Endothelial cell of hepatic sinusoid (primary cell): ENCODE data around the gene ERBIN.
"Not testable (repeated sequence)": the region's sequence is repeated elsewhere in the genome, so short reads cannot be mapped to it uniquely, and the experiment has no call there.

Experiments used
- in situ Hi-C: cut with HindIII; loops from 2 replicates; pipeline ENCODE4 v1.10.0; 2017; ENCODE audit warnings: low sequenced_read_pairs

ERBIN gene

GRCh38 chr5:65961633-65962032, 35.3 kb downstream of the ERBIN start:
- in situ Hi-C loops: no loop called here

GRCh38 chr5:65967288-65968066, 41.1 kb downstream of the ERBIN start:
- in situ Hi-C loops: no loop called here

- in situ Hi-C loops: no loop called here
Measured at GRCh38 chr5:65969539-65970393, 43.4 kb downstream of the ERBIN start.

DNA sequence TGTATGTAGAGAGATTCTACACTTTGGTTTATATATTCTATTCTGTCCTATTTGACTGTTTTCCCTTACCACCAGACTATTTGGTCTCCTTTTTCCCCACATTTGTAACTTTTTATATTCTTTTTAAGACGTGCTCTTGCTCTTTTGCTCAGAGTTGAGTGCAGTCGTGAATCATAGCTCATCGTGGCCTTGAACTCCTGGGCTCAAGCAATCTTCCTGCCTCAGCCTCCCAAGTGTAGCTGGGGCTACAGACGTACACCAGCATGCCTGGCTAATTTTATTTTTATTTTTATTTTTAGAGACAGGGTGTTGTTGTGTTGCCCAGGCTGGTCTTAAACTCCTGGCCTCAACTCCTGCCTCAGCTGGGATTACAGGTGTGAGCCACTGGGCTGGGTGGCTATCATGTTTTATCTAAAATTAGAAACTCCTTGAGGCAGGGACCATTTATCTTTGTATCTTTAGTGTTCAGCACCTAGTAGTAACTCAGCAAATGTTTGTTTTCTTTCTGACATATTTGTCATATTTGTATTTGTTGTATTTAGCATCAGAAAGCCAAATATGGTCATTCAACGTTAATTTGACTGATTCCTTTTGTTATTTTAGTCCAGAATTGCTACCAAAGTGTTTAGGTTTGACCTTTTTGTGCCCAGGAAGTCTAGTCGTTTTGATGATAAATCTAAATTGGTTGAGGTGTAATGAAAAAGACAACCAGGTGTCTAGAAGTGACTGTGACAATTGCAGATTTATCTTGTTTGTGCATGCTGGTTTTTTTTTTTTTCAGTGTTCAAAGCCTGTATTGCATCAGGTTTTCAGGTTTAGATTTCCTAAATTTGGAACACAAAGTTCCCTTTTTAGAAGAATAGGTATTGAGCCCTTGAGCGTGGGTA, 44.3 kb downstream of the ERBIN start:
- in situ Hi-C loops: no loop called here

DNA sequence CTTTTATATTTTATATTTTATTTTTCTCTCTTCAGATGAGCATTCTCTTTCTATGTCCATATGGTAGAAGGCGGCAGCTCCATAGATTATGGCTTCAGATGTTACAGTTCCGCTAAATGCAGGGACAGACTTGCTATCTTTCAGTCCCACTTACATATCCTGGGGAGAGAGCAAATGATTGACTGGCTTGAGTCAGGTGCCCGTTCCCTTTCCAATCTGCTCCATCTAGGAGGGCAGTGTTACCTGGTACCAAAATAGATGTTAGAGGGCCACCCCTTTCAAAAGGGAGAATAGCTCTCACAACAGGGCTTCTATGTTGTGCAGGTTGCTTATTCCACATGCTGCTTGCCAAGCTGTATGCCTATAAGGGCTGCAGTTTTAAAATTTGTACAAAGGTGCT, 45.3 kb downstream of the ERBIN start:
- in situ Hi-C loops: no loop called here

DNA sequence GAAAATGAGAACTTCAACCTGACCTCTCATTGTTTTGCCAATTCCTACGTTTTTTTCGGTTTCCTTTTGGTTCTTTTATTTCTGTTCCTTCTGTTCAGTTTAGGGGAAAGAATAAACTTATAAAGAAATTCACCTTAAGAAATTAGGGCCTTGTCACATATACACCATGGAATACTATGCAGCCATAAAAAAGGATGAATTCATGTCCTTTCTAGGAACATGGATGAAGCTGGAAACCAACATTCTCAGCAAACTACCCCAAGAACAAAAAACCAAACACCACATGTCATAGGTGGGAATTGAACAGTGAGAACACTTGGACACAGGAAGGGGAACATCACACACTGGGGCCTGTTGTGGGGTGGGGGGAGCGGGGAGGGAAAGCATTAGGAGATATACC, 46.5 kb downstream of the ERBIN start:
- in situ Hi-C loops: not testable (repeated sequence)

GRCh38 chr5:65978251-65978650, 51.9 kb downstream of the ERBIN start:
- in situ Hi-C loops: no loop called here

DNA sequence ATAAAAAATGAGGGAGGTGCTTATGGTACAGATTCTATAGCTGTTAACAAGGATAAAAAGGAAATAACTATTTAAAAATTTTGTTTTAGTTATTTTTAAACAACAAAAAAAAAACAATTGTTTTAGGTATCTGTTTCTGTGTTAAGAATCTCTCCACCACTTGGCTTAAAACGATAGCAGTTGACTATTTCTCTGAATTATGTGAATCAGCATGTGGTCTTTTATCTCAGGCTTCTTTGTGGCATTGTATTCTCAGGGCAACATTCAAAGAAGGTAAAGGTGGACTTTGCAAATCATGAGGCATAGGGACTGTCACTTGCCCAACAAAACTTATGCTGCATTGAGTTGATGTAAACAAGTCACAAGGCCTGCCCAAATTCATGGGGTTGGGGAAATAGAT, 55.2 kb downstream of the ERBIN start:
- in situ Hi-C loops: loop anchor here (5.0 kb wide), 1 partner anchor 51 kb away; no protein-coding TSS in a partner anchor

GRCh38 chr5:65981969-65982619, 55.7 kb downstream of the ERBIN start:
- in situ Hi-C loops: loop anchor here (5.0 kb wide), 1 partner anchor 50 kb away; no protein-coding TSS in a partner anchor

DNA sequence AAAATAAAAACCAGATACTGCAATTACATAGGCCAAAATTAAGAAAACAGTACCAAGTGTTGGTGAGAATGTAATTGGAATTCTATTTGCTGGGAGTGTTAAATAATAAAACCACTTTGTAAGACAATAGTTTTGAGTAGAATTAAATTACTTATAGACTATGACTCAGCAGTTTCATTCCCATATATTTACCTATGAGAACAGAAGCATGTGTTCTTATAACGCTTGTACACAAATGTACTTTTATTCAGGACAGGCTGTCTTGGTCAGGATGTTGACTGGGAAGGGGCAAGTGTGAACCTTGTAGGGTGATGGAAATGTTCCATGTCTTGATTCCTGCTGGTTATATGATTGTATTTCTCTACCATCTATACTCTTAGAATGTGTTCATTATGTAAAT, 56.3 kb downstream of the ERBIN start:
- in situ Hi-C loops: loop anchor here (5.0 kb wide), 1 partner anchor 50 kb away; no protein-coding TSS in a partner anchor

DNA sequence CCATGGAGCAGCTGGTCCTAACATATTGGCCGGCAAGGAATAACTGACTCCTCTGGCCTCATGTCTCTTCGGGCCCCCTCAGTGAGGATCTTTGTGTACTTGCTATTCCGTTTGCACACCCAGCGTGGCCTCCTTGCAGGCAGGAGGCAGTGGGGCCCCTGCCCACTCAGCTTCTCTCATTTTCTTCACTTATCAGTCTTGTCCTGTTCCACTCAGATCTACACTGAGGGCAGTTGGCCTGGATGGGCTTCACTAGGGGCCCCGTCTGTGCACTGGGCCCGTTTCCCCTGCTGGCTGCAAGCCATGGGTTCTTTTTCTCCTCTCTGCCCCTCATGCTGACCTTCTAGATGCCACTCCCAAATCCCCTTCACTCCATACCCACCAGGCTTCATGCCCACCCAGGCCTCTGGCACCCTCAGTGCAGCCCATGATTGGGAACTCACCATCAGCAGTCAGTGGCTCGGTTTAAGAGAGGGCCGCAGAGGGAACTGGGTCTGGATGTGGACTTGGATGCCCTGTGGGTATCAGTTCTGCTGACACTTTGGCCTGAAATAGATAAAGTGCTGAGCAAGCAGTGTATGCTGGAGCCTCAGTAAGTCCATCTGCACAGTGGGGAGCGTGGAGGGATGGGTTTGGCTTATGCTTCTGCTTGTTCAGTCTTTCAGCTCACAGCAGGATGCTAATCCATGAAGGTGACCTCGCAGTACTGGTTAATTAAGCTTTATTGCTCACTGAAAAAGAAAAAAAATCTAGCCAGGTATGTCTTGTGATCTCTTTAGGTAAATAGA, 57.9 kb downstream of the ERBIN start:
- in situ Hi-C loops: loop anchor here (5.0 kb wide), 1 partner anchor 48 kb away; no protein-coding TSS in a partner anchor

DNA sequence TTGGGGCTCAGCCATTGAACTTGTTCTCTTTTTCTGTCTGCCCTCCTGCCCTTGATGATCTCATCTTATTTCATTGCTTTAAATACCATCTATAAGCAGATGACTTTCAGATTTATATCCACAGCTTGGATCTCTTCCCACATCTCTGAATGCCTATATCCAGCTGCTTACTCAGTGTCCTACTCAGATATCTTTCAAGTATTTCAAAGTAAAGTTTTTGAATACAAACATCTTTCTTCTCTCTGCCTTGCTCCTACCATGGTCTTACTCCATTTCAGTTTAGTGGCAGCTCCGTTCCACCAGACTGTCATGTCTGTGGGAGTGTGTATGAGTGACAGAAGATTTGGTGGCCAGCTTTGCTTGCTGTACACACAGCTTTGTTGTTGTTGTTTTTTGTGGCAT, 59.7 kb downstream of the ERBIN start:
- in situ Hi-C loops: no loop called here

GRCh38 chr5:65986796-65987195, 60.4 kb downstream of the ERBIN start:
- in situ Hi-C loops: no loop called here

DNA sequence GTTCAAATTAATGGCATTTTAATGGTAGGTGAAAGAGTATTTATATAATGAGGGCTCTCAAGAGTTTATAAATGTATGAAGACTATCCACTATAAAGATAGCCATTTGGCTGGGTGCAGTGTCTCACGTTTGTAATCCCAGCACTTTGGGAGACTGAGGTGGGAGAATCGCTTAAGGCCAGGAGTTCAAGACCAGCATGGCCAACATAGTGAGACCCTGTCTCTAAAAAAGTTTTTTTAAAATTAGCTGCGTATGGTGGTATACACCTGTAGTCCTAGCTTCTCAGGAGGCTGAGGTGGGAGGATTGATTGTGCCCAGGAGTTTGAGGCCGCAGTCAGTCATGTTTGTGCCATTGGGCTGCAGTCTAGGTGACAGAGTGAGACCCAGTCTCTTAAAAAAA, 61.6 kb downstream of the ERBIN start:
- in situ Hi-C loops: no loop called here

GRCh38 chr5:65989158-65989557, 62.8 kb downstream of the ERBIN start:
- in situ Hi-C loops: no loop called here

DNA sequence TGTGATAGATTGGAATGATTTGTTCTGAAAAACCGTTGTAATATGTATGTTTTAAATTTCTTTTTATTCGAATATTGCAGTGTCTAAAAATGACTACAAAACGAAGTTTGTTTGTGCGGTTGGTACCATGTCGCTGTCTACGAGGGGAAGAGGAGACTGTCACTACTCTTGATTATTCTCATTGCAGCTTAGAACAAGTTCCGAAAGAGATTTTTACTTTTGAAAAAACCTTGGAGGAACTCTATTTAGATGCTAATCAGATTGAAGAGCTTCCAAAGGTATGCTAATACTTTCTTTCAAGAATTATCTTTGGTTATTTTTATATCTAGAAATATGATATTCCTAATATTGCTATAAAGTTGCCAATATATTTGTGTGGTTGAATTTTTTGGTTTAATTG, 66.3 kb downstream of the ERBIN start:
- in situ Hi-C loops: no loop called here

GRCh38 chr5:65994117-65994786, 67.9 kb downstream of the ERBIN start:
- in situ Hi-C loops: no loop called here

DNA sequence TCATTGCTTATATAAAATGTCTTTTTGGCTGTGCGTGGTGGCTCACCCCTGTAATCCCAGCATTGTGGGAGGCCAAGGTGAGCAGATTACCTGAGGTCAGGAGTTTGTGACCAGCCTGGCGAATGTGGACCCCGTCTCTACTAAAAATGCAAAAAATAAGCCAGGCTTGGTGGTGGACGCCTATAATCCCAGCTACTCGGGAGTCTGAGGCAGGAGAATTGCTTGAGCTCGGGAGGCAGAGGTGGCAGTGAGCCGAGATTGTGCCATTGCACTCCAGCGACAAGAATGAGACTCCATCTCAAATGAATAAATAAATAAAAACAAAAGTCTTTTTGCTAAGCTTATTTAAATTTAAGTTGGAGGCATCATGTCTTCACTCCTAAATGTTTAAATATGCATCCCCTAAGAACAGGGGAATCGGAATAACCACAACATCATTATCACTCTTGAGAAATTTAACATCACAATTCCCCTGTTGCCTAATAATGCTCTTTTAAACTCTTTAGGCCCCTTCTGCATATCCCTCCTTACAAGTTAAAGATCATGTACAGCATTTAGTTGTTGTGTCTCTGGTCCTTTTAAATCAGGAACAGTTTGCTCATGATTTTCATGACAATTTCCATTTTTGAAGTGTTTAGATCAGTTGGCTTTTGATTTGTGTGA, 72.8 kb downstream of the ERBIN start:
- in situ Hi-C loops: loop anchor here (5.0 kb wide), 1 partner anchor 87 kb away; no protein-coding TSS in a partner anchor
